IPS-20b (cell line): ENCODE results near the gene PI4KA.

Experiments used
- H3K27ac ChIP-seq: one replicate; pipeline ENCODE4 v1.5.1; 2013; ENCODE audit warnings: low read length
- H3K27me3 ChIP-seq: 2 replicates; pipeline ENCODE4 v1.6.1; 2013; ENCODE audit warnings: mild to moderate bottlenecking, low read length, inconsistent platforms; ENCODE audit not compliant: insufficient read depth
- H3K36me3 ChIP-seq: 2 replicates; pipeline ENCODE4 v1.6.1; 2013; ENCODE audit warnings: low read depth, mild to moderate bottlenecking, inconsistent platforms, low read length, moderate library complexity; ENCODE audit not compliant: insufficient read depth
- H3K4me1 ChIP-seq: 2 replicates; pipeline ENCODE4 v1.6.1; 2013; ENCODE audit warnings: mild to moderate bottlenecking, control low read depth, inconsistent platforms, low read length, moderate library complexity; ENCODE audit not compliant: insufficient read depth
- H3K4me3 ChIP-seq: 2 replicates; pipeline ENCODE4 v1.5.1; 2013; ENCODE audit warnings: mild to moderate bottlenecking, low read length, inconsistent platforms
- H3K9ac ChIP-seq: 2 replicates; pipeline ENCODE4 v1.6.1; 2013; ENCODE audit warnings: low read depth, mild to moderate bottlenecking, inconsistent platforms, low read length, moderate library complexity
- H3K9me3 ChIP-seq: 2 replicates; pipeline ENCODE4 v1.6.1; 2013; ENCODE audit warnings: mild to moderate bottlenecking, low read depth, low read length, inconsistent platforms; ENCODE audit not compliant: insufficient read depth

Gene PI4KA

GRCh38 chr22:20783844-20784723, 74.5 kb downstream of the PI4KA start:
- no peak overlapping the region for H3K27ac ChIP-seq

DNA sequence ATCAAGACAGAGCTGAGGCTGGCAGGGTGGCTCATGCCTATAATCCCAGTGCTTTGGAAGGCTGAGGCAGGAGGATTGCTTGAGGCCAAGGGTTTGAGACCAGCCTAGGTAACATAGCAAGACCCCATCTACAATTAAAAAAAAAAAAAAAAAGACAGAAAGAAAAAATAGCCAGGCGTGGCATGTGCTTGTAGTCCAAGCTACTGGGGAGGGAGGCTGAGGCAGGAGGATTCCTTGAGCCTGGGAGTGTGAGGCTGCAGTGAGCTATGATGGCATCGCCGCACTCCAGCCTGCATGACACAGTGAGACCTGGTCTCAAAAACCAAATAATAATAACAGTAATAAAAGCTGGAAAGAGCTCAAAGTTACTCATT, 75.3 kb downstream of the PI4KA start:
- Histone ChIP-seq H3K4me3 (no peak overlapping the region), H3K4me1 (peaks cover 11% of the 10 kb centered on the region), H3K36me3 (peaks cover 13% of the 10 kb centered on the region), H3K27ac (no peak overlapping the region), H3K9me3 (no peaks in the 10 kb centered on the region), H3K9ac (no peak overlapping the region), H3K27me3 (no peaks in the 10 kb centered on the region)

More at GRCh38 chr22:20783844-20784723, 74.5 kb downstream of the PI4KA start:
- no peaks in the 10 kb centered on the region for H3K27me3 ChIP-seq
- peaks cover 14% of the 10 kb centered on the region for H3K36me3 ChIP-seq
- peaks cover 11% of the 10 kb centered on the region for H3K4me1 ChIP-seq
- no peak overlapping the region for H3K4me3 ChIP-seq
- H3K9me3 ChIP-seq, result no peaks in the 10 kb centered on the region
- no peak overlapping the region for H3K9ac ChIP-seq

- Histone ChIP-seq H3K36me3 (peaks cover 7% of the 10 kb centered on the region), H3K4me3 (no peak overlapping the region), H3K9ac (no peak overlapping the region), H3K27me3 (no peaks in the 10 kb centered on the region), H3K9me3 (no peaks in the 10 kb centered on the region), H3K27ac (no peak overlapping the region), H3K4me1 (peaks cover 11% of the 10 kb centered on the region)
These were observed 75.9 kb downstream of the PI4KA start for GRCh38 chr22:20782596-20783299.

GRCh38 chr22:20782083-20782482, 76.5 kb downstream of the PI4KA start:
- H3K9me3 ChIP-seq, result no peaks in the 10 kb centered on the region
- no peak overlapping the region for H3K4me3 ChIP-seq
- no peak overlapping the region for H3K9ac ChIP-seq
- H3K27me3 ChIP-seq, result no peaks in the 10 kb centered on the region
- peaks cover 11% of the 10 kb centered on the region for H3K4me1 ChIP-seq
- H3K36me3 ChIP-seq, result peaks cover under 1% of the 10 kb centered on the region; the same call in 1 of the 2 replicates
- H3K27ac ChIP-seq, result no peak overlapping the region

DNA sequence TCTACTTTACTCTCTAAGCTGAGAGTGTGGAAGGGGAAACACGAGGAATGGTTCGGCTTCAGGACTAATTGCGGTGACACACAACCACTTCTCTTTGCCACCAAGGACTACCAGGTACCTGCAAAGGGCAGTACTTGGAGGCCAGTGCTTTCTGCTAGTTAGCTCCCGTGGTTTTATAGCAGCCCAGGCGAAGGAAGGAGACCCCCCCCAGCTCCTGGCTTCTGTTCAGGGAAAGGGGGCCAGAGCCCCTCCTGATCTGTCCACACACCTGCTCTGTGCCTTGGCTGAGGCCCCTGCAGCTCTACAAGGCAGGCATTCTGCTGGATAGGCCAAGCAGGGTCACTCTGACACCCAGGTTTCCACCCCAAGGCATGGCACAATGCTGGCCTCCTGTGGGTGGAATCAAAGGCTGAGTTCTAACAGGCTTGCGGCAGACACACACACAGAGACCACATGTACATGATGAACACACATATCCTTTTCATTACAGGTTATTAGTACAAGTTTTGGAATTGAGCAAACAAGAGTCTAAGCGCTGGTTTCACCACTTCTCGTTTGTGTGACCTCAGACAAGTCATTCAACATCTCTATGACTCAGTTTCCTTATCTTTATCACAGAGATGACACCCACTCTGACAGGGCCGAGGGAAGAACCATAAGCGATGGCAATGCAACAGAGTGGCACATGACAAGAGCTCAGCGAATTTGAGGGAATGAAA, 77.2 kb downstream of the PI4KA start:
- H3K27me3 ChIP-seq, result no peaks in the 10 kb centered on the region
- peaks cover 11% of the 10 kb centered on the region for H3K4me1 ChIP-seq
- H3K36me3 ChIP-seq, result no peaks in the 10 kb centered on the region
- H3K27ac ChIP-seq, result no peak overlapping the region
- no peak overlapping the region for H3K9ac ChIP-seq
- H3K4me3 ChIP-seq, result no peak overlapping the region
- no peaks in the 10 kb centered on the region for H3K9me3 ChIP-seq

- H3K27me3 ChIP-seq, result no peaks in the 10 kb centered on the region
- no peak overlapping the region for H3K4me3 ChIP-seq
- H3K27ac ChIP-seq, result no peak overlapping the region
- H3K4me1 ChIP-seq, result peaks cover 11% of the 10 kb centered on the region
- H3K36me3 ChIP-seq, result no peaks in the 10 kb centered on the region
- no peak overlapping the region for H3K9ac ChIP-seq
- H3K9me3 ChIP-seq, result no peaks in the 10 kb centered on the region
These were observed 78.8 kb downstream of the PI4KA start for GRCh38 chr22:20779818-20780158.

GRCh38 chr22:20779014-20779817, 79.4 kb downstream of the PI4KA start:
- no peaks in the 10 kb centered on the region for H3K27me3 ChIP-seq
- no peaks in the 10 kb centered on the region for H3K9me3 ChIP-seq
- H3K27ac ChIP-seq, result no peak overlapping the region
- H3K9ac ChIP-seq, result no peak overlapping the region
- H3K36me3 ChIP-seq, result no peaks in the 10 kb centered on the region
- H3K4me1 ChIP-seq, result peaks cover 11% of the 10 kb centered on the region
- H3K4me3 ChIP-seq, result no peak overlapping the region

- H3K4me1 ChIP-seq, result peaks cover 7% of the 10 kb centered on the region
- H3K36me3 ChIP-seq, result no peaks in the 10 kb centered on the region
- H3K9me3 ChIP-seq, result no peaks in the 10 kb centered on the region
- no peak overlapping the region for H3K4me3 ChIP-seq
- no peaks in the 10 kb centered on the region for H3K27me3 ChIP-seq
- H3K27ac ChIP-seq, result no peak overlapping the region
- no peak overlapping the region for H3K9ac ChIP-seq
These were observed 81.0 kb downstream of the PI4KA start for GRCh38 chr22:20777420-20778177.

DNA sequence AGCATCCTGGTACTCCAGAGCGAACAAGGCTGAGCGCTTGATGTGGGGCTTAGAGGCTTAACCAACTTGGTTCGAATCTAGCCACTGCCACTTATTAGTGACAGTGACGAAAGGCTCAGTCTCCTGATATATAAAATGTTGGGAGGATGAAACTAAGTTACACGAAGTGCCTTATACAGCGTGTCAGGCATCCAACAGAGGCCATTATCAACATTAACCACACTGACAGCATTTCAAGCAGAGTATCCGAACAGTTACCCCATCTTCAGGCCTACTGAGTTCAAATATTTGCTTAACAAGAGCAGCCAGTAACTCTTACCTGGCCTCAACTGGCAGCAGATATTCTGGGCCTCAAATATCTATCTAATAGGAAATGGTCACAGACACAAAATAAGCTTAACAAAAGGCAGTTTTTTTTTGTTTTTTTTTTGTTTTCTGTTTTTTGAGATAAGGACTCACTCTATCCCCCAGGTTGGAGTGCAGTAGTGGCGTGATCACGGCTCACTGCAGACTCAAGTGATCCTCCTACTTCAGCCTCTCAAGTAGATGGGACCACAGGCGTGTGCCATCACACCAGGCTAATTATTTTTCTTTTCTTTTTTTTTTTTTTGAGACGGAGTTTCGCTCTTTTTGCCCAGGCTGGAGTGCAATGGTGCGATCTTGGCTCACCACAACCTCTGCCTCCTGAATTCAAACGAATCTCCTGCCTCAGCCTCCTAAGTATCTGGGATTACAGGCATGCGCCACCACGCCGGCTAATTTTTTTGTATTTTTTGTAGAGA, 81.8 kb downstream of the PI4KA start:
- no peaks in the 10 kb centered on the region for H3K27me3 ChIP-seq
- peaks cover 7% of the 10 kb centered on the region for H3K4me1 ChIP-seq
- H3K36me3 ChIP-seq, result no peaks in the 10 kb centered on the region
- no peak overlapping the region for H3K27ac ChIP-seq
- H3K9ac ChIP-seq, result no peak overlapping the region
- H3K9me3 ChIP-seq, result no peaks in the 10 kb centered on the region
- no peak overlapping the region for H3K4me3 ChIP-seq

GRCh38 chr22:20775342-20775895, 83.2 kb downstream of the PI4KA start:
- H3K9ac ChIP-seq, result no peak overlapping the region
- H3K36me3 ChIP-seq, result no peaks in the 10 kb centered on the region
- H3K9me3 ChIP-seq, result no peaks in the 10 kb centered on the region
- H3K4me3 ChIP-seq, result no peak overlapping the region
- no peaks in the 10 kb centered on the region for H3K27me3 ChIP-seq
- H3K4me1 ChIP-seq, result peaks cover 7% of the 10 kb centered on the region
- no peak overlapping the region for H3K27ac ChIP-seq
